AG10803 (cell line): ENCODE measurements around the gene PAX8.
"Not testable (repeated sequence)": the region's sequence is repeated elsewhere in the genome, so short reads cannot be mapped to it uniquely, and the experiment has no call there.

Experiments used
- DNase-seq: peaks from one replicate; pipeline ENCODE4 v3.0.0; 2010; ENCODE audit warnings: low read depth
- H3K4me3 ChIP-seq: 2 replicates; pipeline ENCODE4 v1.5.1; 2011; ENCODE audit warnings: mild to moderate bottlenecking, low read length, control low read depth
- CTCF ChIP-seq: conservative IDR thresholded peaks from 2 replicates; pipeline ENCODE4 v1.5.1; 2011; ENCODE audit warnings: mild to moderate bottlenecking, low read length, control low read depth, inconsistent platforms

PAX8 gene

GRCh38 chr2:113309655-113310387 lies 31.1 kb upstream of the PAX8 start:
- TF ChIP-seq CTCF: no peak
- DNase-seq: peak; percentile 9
- no peak overlapping the region for H3K4me3 ChIP-seq

- peak; percentile 12 for DNase-seq
- TF ChIP-seq CTCF: peak; percentile 24; the same call in 1 of the 2 replicates
- not testable (repeated sequence) for H3K4me3 ChIP-seq
Measured at GRCh38 chr2:113308784-113309183, 30.1 kb upstream of the PAX8 start.

GRCh38 chr2:113306207-113306606 lies 27.5 kb upstream of the PAX8 start:
- not testable (repeated sequence) for H3K4me3 ChIP-seq, DNase-seq

GRCh38 chr2:113305749-113306148 lies 27.0 kb upstream of the PAX8 start:
- H3K4me3 ChIP-seq, DNase-seq: not testable (repeated sequence)

GRCh38 chr2:113305146-113305545 lies 26.4 kb upstream of the PAX8 start:
- no peak for TF ChIP-seq CTCF
- no peak overlapping the region for H3K4me3 ChIP-seq

GRCh38 chr2:113304702-113305101 lies 26.0 kb upstream of the PAX8 start:
- DNase-seq: no peak
- TF ChIP-seq CTCF: no peak
- no peak overlapping the region for H3K4me3 ChIP-seq

More at GRCh38 chr2:113305146-113305545, 26.4 kb upstream of the PAX8 start:
- no peak for DNase-seq

- DNase-seq, H3K4me3 ChIP-seq: not testable (repeated sequence)
Measured at GRCh38 chr2:113302216-113302980, 23.7 kb upstream of the PAX8 start.

- no peak for DNase-seq
- TF ChIP-seq CTCF: no peak
- no peak overlapping the region for H3K4me3 ChIP-seq
Measured at GRCh38 chr2:113300281-113300680, 21.6 kb upstream of the PAX8 start.
